Measurements from ENCODE around the gene THSD1.

- TF ChIP-seq, protein P1, sequence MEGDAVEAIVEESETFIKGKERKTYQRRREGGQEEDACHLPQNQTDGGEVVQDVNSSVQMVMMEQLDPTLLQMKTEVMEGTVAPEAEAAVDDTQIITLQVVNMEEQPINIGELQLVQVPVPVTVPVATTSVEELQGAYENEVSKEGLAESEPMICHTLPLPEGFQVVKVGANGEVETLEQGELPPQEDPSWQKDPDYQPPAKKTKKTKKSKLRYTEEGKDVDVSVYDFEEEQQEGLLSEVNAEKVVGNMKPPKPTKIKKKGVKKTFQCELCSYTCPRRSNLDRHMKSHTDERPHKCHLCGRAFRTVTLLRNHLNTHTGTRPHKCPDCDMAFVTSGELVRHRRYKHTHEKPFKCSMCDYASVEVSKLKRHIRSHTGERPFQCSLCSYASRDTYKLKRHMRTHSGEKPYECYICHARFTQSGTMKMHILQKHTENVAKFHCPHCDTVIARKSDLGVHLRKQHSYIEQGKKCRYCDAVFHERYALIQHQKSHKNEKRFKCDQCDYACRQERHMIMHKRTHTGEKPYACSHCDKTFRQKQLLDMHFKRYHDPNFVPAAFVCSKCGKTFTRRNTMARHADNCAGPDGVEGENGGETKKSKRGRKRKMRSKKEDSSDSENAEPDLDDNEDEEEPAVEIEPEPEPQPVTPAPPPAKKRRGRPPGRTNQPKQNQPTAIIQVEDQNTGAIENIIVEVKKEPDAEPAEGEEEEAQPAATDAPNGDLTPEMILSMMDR (conservative IDR thresholded peaks at IDR 0.05; ENCODE audit: low read length): no peak
- TF ChIP-seq EZH2phosphoT487 (IDR thresholded peaks at IDR 0.05; ENCODE audit: borderline replicate concordance, low read depth, low read length): no peak
Measured at GRCh38 chr13:52366291-52366690, 39.7 kb downstream of the THSD1 start.
